Cardiac muscle cell (in vitro differentiated cells and primary cell): Measurements from ENCODE around the gene RASGRF2. TPM values are rescaled to one million over a fixed set of nuclear protein-coding genes. Genes with fewer than 3 reads are reported as not detected.
A peak's percentile ranks its signal among the peaks of the same experiment; 100 is the strongest.

Experiments used
- DNase-seq, 2 donors: peaks; one replicate each; pipeline versions ENCODE4 v3.0.0 to v3.0.0-alpha.2; 2010 to 2017; ENCODE audit warnings: low read depth in 1 of 2, low spot score in 1 of 2
- H3K27ac ChIP-seq: fragments of 200-600 bp; sonication (generic); 2 replicates; pipeline ENCODE4 v1.5.1; 2016
- H3K27me3 ChIP-seq: fragments of 200-600 bp; sonication (generic); 2 replicates; pipeline ENCODE4 v1.6.0; 2016; ENCODE audit warnings: control low read depth
- H3K36me3 ChIP-seq: fragments of 200-600 bp; sonication (generic); 2 replicates; pipeline ENCODE4 v1.5.1; 2016; ENCODE audit warnings: control low read depth
- H3K4me1 ChIP-seq: fragments of 200-600 bp; sonication (generic); 2 replicates; pipeline ENCODE4 v1.8.1; 2017; ENCODE audit warnings: low read depth, mild to moderate bottlenecking, mixed run types
- H3K4me3 ChIP-seq: fragments of 200-600 bp; sonication (generic); 2 replicates; pipeline ENCODE4 v1.5.1; 2016; ENCODE audit warnings: mild to moderate bottlenecking
- H3K9me3 ChIP-seq: fragments of 200-600 bp; sonication (generic); 2 replicates; pipeline ENCODE4 v1.5.1; 2017; ENCODE audit warnings: low read depth, mild to moderate bottlenecking, control low read depth
- CTCF ChIP-seq: IDR thresholded peaks from 2 replicates; pipeline ENCODE4 v1.5.1; 2012; ENCODE audit warnings: low read depth, mild to moderate bottlenecking, low read length
- polyA plus RNA-seq: library from polyadenylated mRNA; unstranded; fragments of >200 nt; fragmentation: Nextera tagmentation; extraction: Ambion mirVana; gene quantifications from 2 replicates; pipeline ENCODE4 v1.2.1, GENCODE V29; 2016
- total RNA-seq: library from RNA; depleted of rRNA; stranded (reverse); fragments of >200 nt; gene quantifications from 2 replicates; pipeline ENCODE4 v1.2.3, GENCODE V29; 2016

RASGRF2 gene
- total and polyA plus RNA-seq, 2 experiments from 2014 or later, result 0.06 to 0.33 TPM

- Histone ChIP-seq H3K27ac (no peak overlapping the region), H3K36me3 (no peaks in the 10 kb centered on the region), H3K4me3 (no peak overlapping the region), H3K4me1 (no peaks in the 10 kb centered on the region), H3K9me3 (no peaks in the 10 kb centered on the region), H3K27me3 (no peaks in the 10 kb centered on the region)
- no peak for DNase-seq
- TF ChIP-seq CTCF, result no peak
These were observed 243.6 kb downstream of the RASGRF2 start for GRCh38 chr5:81203729-81204128.

- TF ChIP-seq CTCF, result no peak
- Histone ChIP-seq H3K9me3 (no peaks in the 10 kb centered on the region), H3K27me3 (no peaks in the 10 kb centered on the region), H3K27ac (no peak overlapping the region), H3K4me1 (no peaks in the 10 kb centered on the region), H3K4me3 (no peak overlapping the region), H3K36me3 (no peaks in the 10 kb centered on the region)
- no peak for DNase-seq
These were observed 244.0 kb downstream of the RASGRF2 start for GRCh38 chr5:81204205-81204604.

GRCh38 chr5:81205058-81205457 is 244.9 kb downstream of the RASGRF2 start:
- no peak for DNase-seq
- TF ChIP-seq CTCF, result peak; percentile 4
- H3K27ac ChIP-seq, result no peak overlapping the region

GRCh38 chr5:81207009-81207408 is 246.8 kb downstream of the RASGRF2 start:
- TF ChIP-seq CTCF, result peak; percentile 38
- H3K27me3 ChIP-seq, result no peaks in the 10 kb centered on the region
- DNase-seq, result peak; percentile 23 to 25
- H3K9me3 ChIP-seq, result no peaks in the 10 kb centered on the region
- no peaks in the 10 kb centered on the region for H3K36me3 ChIP-seq
- no peaks in the 10 kb centered on the region for H3K4me1 ChIP-seq
- no peak overlapping the region for H3K27ac ChIP-seq
- no peak overlapping the region for H3K4me3 ChIP-seq

More at GRCh38 chr5:81205058-81205457, 244.9 kb downstream of the RASGRF2 start:
- no peaks in the 10 kb centered on the region for H3K4me1 ChIP-seq
- no peak overlapping the region for H3K4me3 ChIP-seq
- no peaks in the 10 kb centered on the region for H3K36me3 ChIP-seq
- no peaks in the 10 kb centered on the region for H3K9me3 ChIP-seq
- no peaks in the 10 kb centered on the region for H3K27me3 ChIP-seq

- Histone ChIP-seq H3K27ac (no peak overlapping the region), H3K4me3 (no peak overlapping the region), H3K4me1 (no peaks in the 10 kb centered on the region), H3K36me3 (no peaks in the 10 kb centered on the region), H3K27me3 (no peaks in the 10 kb centered on the region), H3K9me3 (no peaks in the 10 kb centered on the region)
- TF ChIP-seq CTCF, result no peak
- DNase-seq, result no peak
These were observed 248.7 kb downstream of the RASGRF2 start for GRCh38 chr5:81208904-81209303.

- DNase-seq, result no peak
- Histone ChIP-seq H3K27ac (no peak overlapping the region), H3K36me3 (no peaks in the 10 kb centered on the region), H3K9me3 (no peaks in the 10 kb centered on the region), H3K27me3 (no peaks in the 10 kb centered on the region), H3K4me1 (no peaks in the 10 kb centered on the region), H3K4me3 (no peak overlapping the region)
- no peak for TF ChIP-seq CTCF
These were observed 249.2 kb downstream of the RASGRF2 start for GRCh38 chr5:81209386-81209785.
